Osteoblast (primary cell): ENCODE measurements around the gene ZNF598. TPM values are rescaled to one million over a fixed set of nuclear protein-coding genes. Genes with fewer than 3 reads are reported as not detected.

Experiments used
- DNase-seq: peaks from one replicate; pipeline ENCODE4 v3.0.0; 2011; ENCODE audit warnings: low spot score, mixed read lengths; ENCODE audit not compliant: insufficient read length; ENCODE audit errors: missing footprints
- H2AFZ ChIP-seq: 2 replicates; pipeline ENCODE4 v1.6.0; 2011; ENCODE audit warnings: mild to moderate bottlenecking, low read length
- H3K27ac ChIP-seq: 2 replicates; pipeline ENCODE4 v1.5.1; 2011; ENCODE audit warnings: mild to moderate bottlenecking, low read depth, low read length, moderate library complexity
- H3K27me3 ChIP-seq: 2 replicates; pipeline ENCODE4 v1.6.0; 2012; ENCODE audit warnings: mild to moderate bottlenecking, control low read depth, inconsistent platforms, low read length, moderate library complexity; ENCODE audit not compliant: insufficient read depth
- H3K36me3 ChIP-seq: 2 replicates; pipeline ENCODE4 v1.5.1; 2011; ENCODE audit warnings: mild to moderate bottlenecking, low read length, control low read depth, moderate library complexity; ENCODE audit not compliant: insufficient read depth
- H3K4me1 ChIP-seq: 2 replicates; pipeline ENCODE4 v1.5.1; 2011; ENCODE audit warnings: mild to moderate bottlenecking, low read length, control low read depth, moderate library complexity; ENCODE audit not compliant: insufficient read depth
- H3K4me2 ChIP-seq: 2 replicates; pipeline ENCODE4 v1.6.0; 2011; ENCODE audit warnings: mild to moderate bottlenecking, low read length; ENCODE audit not compliant: insufficient read depth
- H3K4me3 ChIP-seq: fragments of 200-600 bp; sonication (generic); 3 replicates; pipeline ENCODE4 v1.5.1; 2012; ENCODE audit warnings: mild to moderate bottlenecking, low read length, inconsistent platforms; ENCODE audit not compliant: insufficient read depth
- H3K79me2 ChIP-seq: 2 replicates; pipeline ENCODE4 v1.6.0; 2012; ENCODE audit warnings: mild to moderate bottlenecking, low read length, control low read depth, inconsistent platforms; ENCODE audit not compliant: insufficient read depth
- H3K9me3 ChIP-seq: 2 replicates; pipeline ENCODE4 v1.5.1; 2011; ENCODE audit warnings: low read depth, low read length, control low read depth
- H4K20me1 ChIP-seq: 2 replicates; pipeline ENCODE4 v1.6.0; 2012; ENCODE audit warnings: mild to moderate bottlenecking, low read length, control low read depth; ENCODE audit not compliant: insufficient read depth
- CTCF ChIP-seq: IDR thresholded peaks from 2 replicates; pipeline ENCODE4 v1.5.1; 2011; ENCODE audit warnings: mild to moderate bottlenecking, low read depth, low read length, moderate library complexity; ENCODE audit errors: extremely low read depth
- total RNA-seq: library from RNA; depleted of rRNA; stranded (reverse); fragments of >200 nt; gene quantifications from 2 replicates; pipeline ENCODE4 v1.2.3, GENCODE V29; 2012

The ZNF598 gene
- total RNA-seq, 1 donor, result 21.0 TPM

- Histone ChIP-seq H3K36me3 (no peaks in the 10 kb centered on the region), H3K27ac (no peak overlapping the region)
These were observed 13.1 kb upstream of the ZNF598 start for GRCh38 chr16:2022723-2023091.

GRCh38 chr16:2019921-2020831 lies 10.6 kb upstream of the ZNF598 start:
- no peak overlapping the region for H3K4me3 ChIP-seq
- no peaks in the 10 kb centered on the region for H4K20me1 ChIP-seq
- H3K79me2 ChIP-seq, result no peaks in the 10 kb centered on the region
- no peaks in the 10 kb centered on the region for H3K9me3 ChIP-seq
- peaks cover 4% of the 10 kb centered on the region for H3K4me1 ChIP-seq
- H3K27me3 ChIP-seq, result peaks cover 19% of the 10 kb centered on the region
- no peak for DNase-seq
- no peak overlapping the region for H3K27ac ChIP-seq
- no peak for TF ChIP-seq CTCF
- H3K36me3 ChIP-seq, result no peaks in the 10 kb centered on the region
- no peak overlapping the region for H2AFZ ChIP-seq
- no peak overlapping the region for H3K4me2 ChIP-seq

More at GRCh38 chr16:2022723-2023091, 13.1 kb upstream of the ZNF598 start:
- peak overlapping the region; percentile 90 for H2AFZ ChIP-seq
- H3K9me3 ChIP-seq, result no peaks in the 10 kb centered on the region
- H3K4me1 ChIP-seq, result peaks cover 8% of the 10 kb centered on the region
- H3K4me3 ChIP-seq, result peak overlapping the region; percentile 70
- peak; percentile 98 for DNase-seq
- peaks cover 19% of the 10 kb centered on the region for H3K27me3 ChIP-seq
- H4K20me1 ChIP-seq, result peaks cover 4% of the 10 kb centered on the region
- TF ChIP-seq CTCF, result no peak
- H3K4me2 ChIP-seq, result peak overlapping the region; percentile 91
- peaks cover 5% of the 10 kb centered on the region for H3K79me2 ChIP-seq

GRCh38 chr16:2019518-2019920 lies 9.9 kb upstream of the ZNF598 start, which contains the start of gene NPW:
Gene NPW (plus strand): TSS chr16:2019785.
- H2AFZ ChIP-seq, result no peak within 1 kb of the TSS

More at GRCh38 chr16:2019518-2019920, 9.9 kb upstream of the ZNF598 start, which contains the start of gene NPW:
- H3K9me3 ChIP-seq, result no peaks in the 10 kb centered on the region
- H3K27ac ChIP-seq, result no peak within 1 kb of the TSS
- no peaks in the 10 kb centered on the region for H3K79me2 ChIP-seq
- H4K20me1 ChIP-seq, result no peaks in the 10 kb centered on the region
- no peak for DNase-seq
- H3K4me3 ChIP-seq, result no peak within 1 kb of the TSS
- H3K36me3 ChIP-seq, result no peaks in the 10 kb centered on the region
- TF ChIP-seq CTCF, result no peak
- no peak within 1 kb of the TSS for H3K4me2 ChIP-seq
- H3K4me1 ChIP-seq, result peaks cover 4% of the 10 kb centered on the region
- H3K27me3 ChIP-seq, result peaks cover 19% of the 10 kb centered on the region
